ENCODE data around the gene SELPLG. TPM values are rescaled to one million over a fixed set of nuclear protein-coding genes. Genes with fewer than 3 reads are reported as not detected.
A peak's percentile ranks its signal among the peaks of the same experiment; 100 is the strongest.
"Not testable (repeated sequence)": the region's sequence is repeated elsewhere in the genome, so short reads cannot be mapped to it uniquely, and the experiment has no call there.

The SELPLG gene
- total RNA-seq, 1 donor from 2014 or later, result 3.1 TPM

GRCh38 chr12:108623577-108623976 is 10.1 kb downstream of the SELPLG start:
- intact Hi-C loops (cut with DNase I), result no loop called here
- DNase-seq (ENCODE audit: low spot score), result no peak

GRCh38 chr12:108622921-108623514 is 10.7 kb downstream of the SELPLG start:
- no peak for DNase-seq (ENCODE audit: low spot score)
- intact Hi-C loops (cut with DNase I), result no loop called here

GRCh38 chr12:108622421-108622820 is 11.3 kb downstream of the SELPLG start:
- DNase-seq (ENCODE audit: low spot score), result no peak
- intact Hi-C loops (cut with DNase I), result no loop called here

- no peak for DNase-seq (ENCODE audit: low spot score)
Observed at GRCh38 chr12:108621161-108621560, 12.5 kb downstream of the SELPLG start.

GRCh38 chr12:108620236-108620879 is 13.3 kb downstream of the SELPLG start:
- intact Hi-C loops (cut with DNase I), result no loop called here
- DNase-seq (ENCODE audit: low spot score), result no peak

More at GRCh38 chr12:108621161-108621560, 12.5 kb downstream of the SELPLG start:
- intact Hi-C loops (cut with DNase I), result no loop called here

- intact Hi-C loops (cut with DNase I), result loop anchor here (2.0 to 10.0 kb wide), 2 partner anchors 49 to 105 kb away; partner anchors contain the start of gene FICD
- no peak for DNase-seq (ENCODE audit: low spot score)
Observed at GRCh38 chr12:108619369-108620160, 14.1 kb downstream of the SELPLG start.

GRCh38 chr12:108618953-108619274 is 14.8 kb downstream of the SELPLG start:
- not testable (repeated sequence) for DNase-seq (ENCODE audit: low spot score)
- intact Hi-C loops (cut with DNase I), result loop anchor here (1.0 to 10.0 kb wide), 3 partner anchors 48 to 104 kb away; partner anchors contain the start of gene FICD

- intact Hi-C loops (cut with DNase I), result loop anchor here (1.0 to 10.0 kb wide), 3 partner anchors 48 to 104 kb away; partner anchors contain the start of gene FICD
- DNase-seq (ENCODE audit: low spot score), result peak; percentile 88
Observed at GRCh38 chr12:108618079-108618952, 15.4 kb downstream of the SELPLG start.

GRCh38 chr12:108616941-108617858 is 16.5 kb downstream of the SELPLG start:
- DNase-seq (ENCODE audit: low spot score), result no peak
- intact Hi-C loops (cut with DNase I), result loop anchor here (10.0 kb wide), 1 partner anchor 102 kb away; the partner anchor contains the start of gene FICD

- intact Hi-C loops (cut with DNase I), result loop anchor here (10.0 kb wide), 1 partner anchor 102 kb away; the partner anchor contains the start of gene FICD
- no peak for DNase-seq (ENCODE audit: low spot score)
Observed at GRCh38 chr12:108616359-108616758, 17.3 kb downstream of the SELPLG start.

- intact Hi-C loops (cut with DNase I), result loop anchor here (10.0 kb wide), 1 partner anchor 101 kb away; the partner anchor contains the start of gene FICD
- no peak for DNase-seq (ENCODE audit: low spot score)
Observed at GRCh38 chr12:108615918-108616317, 17.8 kb downstream of the SELPLG start.

- intact Hi-C loops (cut with DNase I), result loop anchor here (10.0 kb wide), 1 partner anchor 100 kb away; the partner anchor contains the start of gene FICD
- DNase-seq (ENCODE audit: low spot score), result no peak
Observed at GRCh38 chr12:108614639-108615038, 19.1 kb downstream of the SELPLG start.

GRCh38 chr12:108614041-108614440 is 19.7 kb downstream of the SELPLG start:
- intact Hi-C loops (cut with DNase I), result loop anchor here (10.0 kb wide), 1 partner anchor 99 kb away; the partner anchor contains the start of gene FICD

GRCh38 chr12:108613548-108613947 is 20.1 kb downstream of the SELPLG start:
- intact Hi-C loops (cut with DNase I), result loop anchor here (10.0 kb wide), 1 partner anchor 99 kb away; the partner anchor contains the start of gene FICD
- DNase-seq (ENCODE audit: low spot score), result no peak

More at GRCh38 chr12:108614041-108614440, 19.7 kb downstream of the SELPLG start:
- DNase-seq (ENCODE audit: low spot score), result no peak

- no peak for DNase-seq (ENCODE audit: low spot score)
- intact Hi-C loops (cut with DNase I), result loop anchor here (10.0 kb wide), 1 partner anchor 98 kb away; the partner anchor contains the start of gene FICD
Observed at GRCh38 chr12:108612788-108613282, 20.9 kb downstream of the SELPLG start.

GRCh38 chr12:108611884-108612415 is 21.7 kb downstream of the SELPLG start:
- intact Hi-C loops (cut with DNase I), result loop anchor here (10.0 kb wide), 1 partner anchor 97 kb away; the partner anchor contains the start of gene FICD
- no peak for DNase-seq (ENCODE audit: low spot score)

Measured in cardiac septum (tissue), 1 donor.